Hepatic stellate cell (primary cell): ENCODE data around the gene PSEN2.
"Not testable (repeated sequence)": the region's sequence is repeated elsewhere in the genome, so short reads cannot be mapped to it uniquely, and the experiment has no call there.

Experiments
- DNase-seq: peaks from one replicate; pipeline ENCODE4 v3.0.0; 2011; ENCODE audit warnings: low spot score

The PSEN2 gene

GRCh38 chr1:226916497-226916896, 46.1 kb downstream of the PSEN2 start:
- DNase-seq, result no peak

GRCh38 chr1:226919587-226919986, 49.2 kb downstream of the PSEN2 start:
- no peak for DNase-seq

- DNase-seq, result no peak
These were observed 49.6 kb downstream of the PSEN2 start for GRCh38 chr1:226919995-226920394.

- no peak for DNase-seq
These were observed 50.1 kb downstream of the PSEN2 start for GRCh38 chr1:226920446-226920894.

- DNase-seq, result no peak
These were observed 51.1 kb downstream of the PSEN2 start for GRCh38 chr1:226921504-226921903.

GRCh38 chr1:226929260-226930111, 59.1 kb downstream of the PSEN2 start:
- not testable (repeated sequence) for DNase-seq

GRCh38 chr1:226934483-226935237, 64.2 kb downstream of the PSEN2 start:
- DNase-seq, result no peak

- no peak for DNase-seq
These were observed 67.7 kb downstream of the PSEN2 start for GRCh38 chr1:226937940-226938725.

- DNase-seq, result no peak
These were observed 68.6 kb downstream of the PSEN2 start for GRCh38 chr1:226938903-226939437.

- peak; percentile 48 for DNase-seq
These were observed 69.1 kb downstream of the PSEN2 start for GRCh38 chr1:226939438-226940028.

- peak; percentile 99 for DNase-seq
These were observed 69.8 kb downstream of the PSEN2 start, which contains the start of gene COQ8A for GRCh38 chr1:226940029-226940805. COQ8A (plus strand) TSS chr1:226940294; CDS start chr1:226961386, 21,092 bp downstream.

GRCh38 chr1:226940806-226941067, 70.3 kb downstream of the PSEN2 start:
- DNase-seq, result no peak

GRCh38 chr1:226942392-226942791, 72.0 kb downstream of the PSEN2 start:
- no peak for DNase-seq

GRCh38 chr1:226943156-226943555, 72.7 kb downstream of the PSEN2 start:
- DNase-seq, result no peak

- no peak for DNase-seq
These were observed 73.5 kb downstream of the PSEN2 start for GRCh38 chr1:226943927-226944326.

- DNase-seq, result no peak
These were observed 74.9 kb downstream of the PSEN2 start for GRCh38 chr1:226945106-226945857.
